C4-2B (cell line): ENCODE measurements around the gene MROH2A.

Experiments
- CTCF ChIP-seq: fragments of 450-650 bp; conservative IDR thresholded peaks from 2 replicates; pipeline ENCODE4 v1.5.1; 2017; ENCODE audit warnings: mild to moderate bottlenecking
- ZFX ChIP-seq: fragments of 450-650 bp; IDR thresholded peaks from 2 replicates; pipeline ENCODE4 v1.6.1; 2017

- no peak for TF ChIP-seq CTCF
- no peak for TF ChIP-seq ZFX
Measured at GRCh38 chr2:233845301-233846060, 67.4 kb downstream of the MROH2A start.
